Endothelial cell of umbilical vein (primary cell): ENCODE data around the gene GCA. TPM values are rescaled to one million over a fixed set of nuclear protein-coding genes. Genes with fewer than 3 reads are reported as not detected.

ENCODE experiments used
- BruUV-seq: library from RNA; stranded (reverse); fragments of 400-500 nt; replicated peaks from 2 replicates; lab custom pipeline; 2021; lab: Mats Ljungman, UMichigan
- CTCF ChIA-PET: fragments of 300-600, 350-600 bp; sonication (Branson Sonifier 250); formaldehyde crosslinking; loops from one replicate; lab custom pipeline; 2021; ENCODE audit warnings: antibody characterized with exemption, inconsistent platforms; lab: Charles Lee
- POLR2A ChIA-PET: fragments of 300-600, 350-600 bp; sonication (Branson Sonifier 250); formaldehyde crosslinking; loops from one replicate; lab custom pipeline; 2021; ENCODE audit warnings: antibody characterized with exemption, inconsistent platforms; lab: Charles Lee
- DNase-seq: peaks from one replicate; pipeline ENCODE4 v3.0.0-alpha.2; 2011; ENCODE audit warnings: low read depth, low spot score
- FAIRE-seq: peaks from 2 replicates; lab custom pipeline; 2011; peaks lifted over from hg19 to GRCh38; lab: Jason Lieb, UNC
- H2AFZ ChIP-seq: 2 replicates; pipeline ENCODE4 v1.6.0; 2012; ENCODE audit warnings: low read depth, low read length, control low read depth, inconsistent platforms
- H3K27ac ChIP-seq: 2 replicates; pipeline ENCODE4 v1.5.1; 2011; ENCODE audit warnings: low read depth, mild to moderate bottlenecking, control low read depth, low read length, moderate library complexity; ENCODE audit not compliant: insufficient read depth
- H3K27me3 ChIP-seq, 2 experiments: 2 replicates each; pipeline versions ENCODE4 v1.6.0 to v1.6.1; 2011; ENCODE audit warnings: low read length in 2 of 2, mixed read lengths in 1 of 2; ENCODE audit not compliant: control insufficient read depth in 2 of 2, insufficient read depth in 2 of 2
- H3K36me3 ChIP-seq, 2 experiments: 2 replicates in 1 of 2; 3 replicates in 1 of 2; pipeline ENCODE4 v1.5.1; 2011; ENCODE audit warnings: low read length in 2 of 2, mild to moderate bottlenecking in 1 of 2, moderate library complexity in 1 of 2; ENCODE audit not compliant: control insufficient read depth in 2 of 2, insufficient read depth in 2 of 2; ENCODE audit errors: extremely low read depth in 1 of 2
- H3K4me1 ChIP-seq: 3 replicates; pipeline ENCODE4 v1.5.1; 2011; ENCODE audit warnings: mild to moderate bottlenecking, low read length; ENCODE audit not compliant: control insufficient read depth, insufficient read depth; ENCODE audit errors: extremely low read depth
- H3K4me2 ChIP-seq: 2 replicates; pipeline ENCODE4 v1.6.1; 2011; ENCODE audit warnings: low read length, control low read depth, mixed read lengths; ENCODE audit not compliant: insufficient read depth
- H3K4me3 ChIP-seq, 3 experiments: fragments of 200-600 bp in 1 of 3; sonication (generic), shearing (Covaris generic) in 1 of 3; replicated peaks in 1 of 3; 2 replicates each; pipeline ENCODE4 v1.5.1; 2011 to 2016; ENCODE audit warnings: control low read depth in 3 of 3, low read length in 3 of 3, mild to moderate bottlenecking in 2 of 3, inconsistent platforms in 1 of 3, low read depth in 1 of 3, moderate library complexity in 1 of 3; ENCODE audit not compliant: insufficient read depth in 1 of 3
- H3K79me2 ChIP-seq: 2 replicates; pipeline ENCODE4 v1.6.0; 2012; ENCODE audit warnings: low read length, inconsistent platforms; ENCODE audit not compliant: control insufficient read depth, insufficient read depth
- H3K9ac ChIP-seq: replicated peaks from 2 replicates; pipeline ENCODE3; 2011; ENCODE audit warnings: low read length, control low read depth; ENCODE audit not compliant: insufficient read depth; ENCODE audit errors: extremely low read depth
- H3K9me1 ChIP-seq: replicated peaks from 3 replicates; pipeline ENCODE4 v1.6.0; 2011; ENCODE audit warnings: mild to moderate bottlenecking, low read length; ENCODE audit not compliant: control insufficient read depth, insufficient read depth; ENCODE audit errors: extremely low read depth
- H3K9me3 ChIP-seq: replicated peaks from 2 replicates; pipeline ENCODE4 v1.5.1; 2012; ENCODE audit warnings: low read length, inconsistent platforms; ENCODE audit not compliant: control insufficient read depth, insufficient read depth
- H4K20me1 ChIP-seq: replicated peaks from 2 replicates; pipeline ENCODE3; 2011; ENCODE audit warnings: mild to moderate bottlenecking, low read length; ENCODE audit not compliant: control insufficient read depth, insufficient read depth; ENCODE audit errors: extremely low read depth
- CTCF ChIP-seq, 2 donors: IDR thresholded peaks; 1 replicate in 1 of 2; 2 replicates in 1 of 2; pipeline ENCODE4 v1.5.1; 2011; ENCODE audit warnings: low read length in 2 of 2, mild to moderate bottlenecking in 2 of 2, moderate library complexity in 2 of 2, control low read depth in 1 of 2, inconsistent platforms in 1 of 2, low read depth in 1 of 2; ENCODE audit not compliant: insufficient read depth in 1 of 2; ENCODE audit errors: extremely low read depth in 1 of 2
- EZH2 ChIP-seq: IDR thresholded peaks from 2 replicates; pipeline ENCODE4 v1.6.1; 2012; ENCODE audit warnings: borderline replicate concordance, low read depth, mild to moderate bottlenecking, moderate library complexity, low read length, inconsistent platforms; ENCODE audit not compliant: severe bottlenecking
- FOS ChIP-seq: IDR thresholded peaks from 2 replicates; pipeline ENCODE4 v1.6.1; 2011; ENCODE audit warnings: mild to moderate bottlenecking, low read length, moderate library complexity, borderline replicate concordance; ENCODE audit not compliant: insufficient read depth
- GATA2 ChIP-seq: IDR thresholded peaks from 2 replicates; pipeline ENCODE4 v1.7.0; 2011; ENCODE audit warnings: low read depth, mild to moderate bottlenecking, moderate library complexity, mixed read lengths, low read length; ENCODE audit not compliant: insufficient read length, insufficient read depth
- JUN ChIP-seq: IDR thresholded peaks from 2 replicates; pipeline ENCODE4 v1.6.1; 2011; ENCODE audit warnings: borderline replicate concordance, low read depth; ENCODE audit not compliant: insufficient read length, insufficient read depth
- MAX ChIP-seq: IDR thresholded peaks from 2 replicates; pipeline ENCODE4 v1.6.1; 2011; ENCODE audit not compliant: insufficient read depth, insufficient read length
- MYC ChIP-seq: IDR thresholded peaks from one replicate; pipeline ENCODE4 v1.6.1; 2011; ENCODE audit warnings: mild to moderate bottlenecking, low read depth, low read length
- POLR2A ChIP-seq: IDR thresholded peaks from 2 replicates; pipeline ENCODE4 v1.6.1; 2012; ENCODE audit warnings: low read depth, mild to moderate bottlenecking, control low read depth, low read length
- POLR2AphosphoS5 ChIP-seq: IDR thresholded peaks from 2 replicates; pipeline ENCODE4 v1.6.1; 2012; ENCODE audit warnings: low read depth, mild to moderate bottlenecking, control low read depth, low read length, moderate library complexity; ENCODE audit not compliant: insufficient read depth
- dilution Hi-C: fragments of 300-500 bp; cut with MboI; formaldehyde crosslinking; loops from one replicate; pipeline ENCODE4 v1.15.0; 2019; ENCODE audit warnings: low sequenced_read_pairs; ENCODE audit not compliant: extremely low pct_ligation_motif_present
- intact Hi-C: fragments of 100-400 bp; cut with micrococcal nuclease; formaldehyde crosslinking; loops from one replicate; pipeline ENCODE4 v1.10.0; 2022
- polyA plus RNA-seq, 4 experiments: library from polyadenylated mRNA; depleted of rRNA in 3 of 4; stranded (reverse) in 3 of 4; unstranded in 1 of 4; fragments of >200 nt; gene quantifications; 2 replicates each; pipeline versions ENCODE4 v1.2.1 to v1.2.3, GENCODE V29; 2011 to 2012; ENCODE audit warnings: missing spikeins in 1 of 4
- total RNA-seq: library from RNA; stranded (reverse); gene quantifications from 2 replicates; pipeline ENCODE4 v1.2.3, GENCODE V29; 2021

GCA gene
- total and polyA plus RNA-seq, 2 donors (not counting 3 experiments of a cell fraction or from before 2014, with no cell fraction given), result 10.7 to 11.2 TPM

- intact Hi-C loops (no loop called here), dilution Hi-C loops (no loop called here)
- DNase-seq, result no peak
- CTCF ChIA-PET, result interaction anchor here (1.2 to 2.8 kb wide), 4 partner anchors 10 to 92 kb away, joined by 3 to 23 read pairs (median 5); no protein-coding TSS in a partner anchor
- Histone ChIP-seq H3K9me1 (no peaks in the 10 kb centered on the region), H3K9me3 (no peaks in the 10 kb centered on the region), H3K4me2 (no peak overlapping the region), H4K20me1 (no peaks in the 10 kb centered on the region), H3K79me2 (no peaks in the 10 kb centered on the region), H3K4me1 (peaks cover 3% of the 10 kb centered on the region), H3K9ac (no peak overlapping the region), H3K27ac (no peak overlapping the region), H2AFZ (no peak overlapping the region), H3K27me3 (no peaks in the 10 kb centered on the region), H3K4me3 (no peak overlapping the region), H3K36me3 (no peaks in the 10 kb centered on the region)
- BruUV-seq, result no TSS peak
- FAIRE-seq, result no peak
- TF ChIP-seq POLR2A (no peak), JUN (no peak), POLR2AphosphoS5 (no peak), EZH2 (no peak), MYC (no peak), GATA2 (no peak), CTCF (IDR thresholded peaks at IDR 0.05; ENCODE audit: extremely low read depth in 1 of 2, insufficient read depth in 1 of 2, low read depth in 1 of 2, low read length in 2 of 2) (no peak), MAX (no peak), FOS (no peak)
- POLR2A ChIA-PET, result no interaction called here
Observed at GRCh38 chr2:162312853-162313252, 31.1 kb upstream of the GCA start.
